Effector memory CD4-positive, alpha-beta T cell (primary cell): ENCODE data around the gene CHRNA3.
A peak's percentile ranks its signal among the peaks of the same experiment; 100 is the strongest.
"Not testable (repeated sequence)": the region's sequence is repeated elsewhere in the genome, so short reads cannot be mapped to it uniquely, and the experiment has no call there.

ENCODE experiments used
- DNase-seq, 3 donors: peaks; one replicate each; pipeline ENCODE4 v3.0.0-alpha.2; 2020
- H3K27ac ChIP-seq: 2 replicates; pipeline ENCODE4 v1.7.0; 2013; ENCODE audit warnings: mild to moderate bottlenecking, low read length, moderate library complexity; ENCODE audit not compliant: insufficient read depth, poor library complexity, severe bottlenecking
- H3K27me3 ChIP-seq: replicated peaks from 2 replicates; pipeline ENCODE4 v1.7.0; 2013; ENCODE audit warnings: mild to moderate bottlenecking, low read length; ENCODE audit not compliant: insufficient read depth, control insufficient read depth, poor library complexity, severe bottlenecking
- H3K36me3 ChIP-seq: 2 replicates; pipeline ENCODE4 v1.7.0; 2013; ENCODE audit warnings: mild to moderate bottlenecking, low read length, moderate library complexity; ENCODE audit not compliant: control insufficient read depth, insufficient read depth
- H3K4me1 ChIP-seq: 2 replicates; pipeline ENCODE4 v1.7.0; 2013; ENCODE audit warnings: low read length, mild to moderate bottlenecking; ENCODE audit not compliant: control insufficient read depth, insufficient read depth, poor library complexity, severe bottlenecking
- H3K4me3 ChIP-seq: 2 replicates; pipeline ENCODE4 v1.7.0; 2013; ENCODE audit warnings: low read length, low read depth, mild to moderate bottlenecking; ENCODE audit not compliant: insufficient read depth, poor library complexity, severe bottlenecking
- H3K9me3 ChIP-seq: 2 replicates; pipeline ENCODE4 v1.7.0; 2013; ENCODE audit warnings: mild to moderate bottlenecking, low read length, moderate library complexity; ENCODE audit not compliant: control insufficient read depth

CHRNA3 gene

GRCh38 chr15:78618490-78618934 lies 2.3 kb downstream of the CHRNA3 start:
- H3K36me3 ChIP-seq, result no peaks in the 10 kb centered on the region
- no peaks in the 10 kb centered on the region for H3K9me3 ChIP-seq
- H3K4me3 ChIP-seq, result no peak overlapping the region
- H3K27me3 ChIP-seq, result peaks cover 28% of the 10 kb centered on the region
- DNase-seq, result peak; percentile 38 to 74 (median 52)
- no peak overlapping the region for H3K27ac ChIP-seq
- H3K4me1 ChIP-seq, result peaks cover 7% of the 10 kb centered on the region

DNA sequence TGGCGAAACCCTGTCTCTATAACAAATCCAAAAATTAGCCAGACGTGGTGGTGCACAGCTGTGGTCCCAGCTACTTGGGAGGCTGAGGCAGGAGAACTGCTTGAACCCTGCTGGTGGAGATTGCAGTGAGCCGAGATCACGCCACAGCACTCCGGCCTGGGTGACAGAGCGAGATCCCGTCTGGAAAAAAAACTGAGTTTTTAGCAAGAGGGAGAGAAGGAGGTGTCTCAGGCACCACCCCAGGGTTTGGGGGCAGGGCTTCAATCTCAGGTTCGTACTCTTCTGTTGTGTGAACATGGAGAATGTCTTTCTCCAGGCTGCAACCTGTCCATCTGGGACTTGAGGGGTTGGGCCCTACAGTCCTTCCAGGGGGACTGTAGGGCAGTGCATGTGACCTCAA lies 2.7 kb downstream of the CHRNA3 start:
- Histone ChIP-seq H3K9me3 (no peaks in the 10 kb centered on the region), H3K27me3 (peaks cover 24% of the 10 kb centered on the region), H3K36me3 (no peaks in the 10 kb centered on the region), H3K4me1 (peaks cover 7% of the 10 kb centered on the region), H3K27ac (no peak overlapping the region), H3K4me3 (no peak overlapping the region)
- no peak for DNase-seq

DNA sequence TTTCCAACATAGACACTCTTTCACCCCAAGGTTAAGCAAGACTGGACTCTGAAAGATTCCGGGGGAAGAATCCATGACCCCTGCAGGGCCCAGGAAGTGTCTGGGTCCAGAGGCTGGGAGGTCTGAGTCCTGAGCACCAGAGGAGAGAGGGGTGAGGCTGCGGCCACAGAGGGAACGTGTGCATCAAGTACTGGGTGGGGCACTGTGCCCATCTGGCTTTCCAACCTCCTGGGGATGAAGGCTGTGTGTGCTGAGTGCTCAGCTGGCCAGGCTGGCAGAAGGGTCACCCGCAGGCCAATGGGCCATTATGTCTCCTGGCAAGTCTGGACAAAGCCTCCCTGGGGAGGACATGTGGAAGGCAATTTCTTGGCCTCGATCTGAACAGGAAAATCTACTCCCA lies 3.3 kb downstream of the CHRNA3 start:
- Histone ChIP-seq H3K4me3 (no peak overlapping the region), H3K27me3 (peaks cover 24% of the 10 kb centered on the region), H3K36me3 (no peaks in the 10 kb centered on the region), H3K9me3 (no peaks in the 10 kb centered on the region), H3K27ac (no peak overlapping the region), H3K4me1 (peaks cover 7% of the 10 kb centered on the region)
- DNase-seq, result no peak

- no peaks in the 10 kb centered on the region for H3K36me3 ChIP-seq
- DNase-seq, result no peak
- H3K4me3 ChIP-seq, result no peak overlapping the region
- peaks cover 7% of the 10 kb centered on the region for H3K4me1 ChIP-seq
- no peaks in the 10 kb centered on the region for H3K9me3 ChIP-seq
- no peak overlapping the region for H3K27ac ChIP-seq
- peaks cover 24% of the 10 kb centered on the region for H3K27me3 ChIP-seq
Measured at GRCh38 chr15:78617076-78617475, 3.7 kb downstream of the CHRNA3 start.

DNA sequence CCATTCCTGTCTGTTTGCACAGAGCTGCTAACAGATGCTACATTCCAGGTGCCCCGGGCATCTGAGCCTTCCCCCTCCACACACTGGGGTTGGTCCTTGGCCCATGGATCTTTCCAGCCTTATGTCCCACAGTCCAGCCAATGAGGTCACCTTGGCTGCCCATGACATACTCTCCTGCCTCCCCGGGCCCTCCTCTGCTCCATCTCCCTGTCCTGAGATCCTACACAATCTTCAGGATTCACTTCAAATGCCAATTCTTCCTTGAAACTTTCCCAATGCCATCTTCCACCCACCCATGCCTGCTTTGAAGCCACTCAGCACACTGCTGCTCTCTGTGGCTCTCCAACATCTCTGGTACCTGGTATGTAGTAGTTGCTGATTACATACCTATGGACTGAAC lies 4.3 kb downstream of the CHRNA3 start:
- DNase-seq, result no peak
- Histone ChIP-seq H3K27ac (no peak overlapping the region), H3K36me3 (no peaks in the 10 kb centered on the region), H3K4me1 (peaks cover 7% of the 10 kb centered on the region), H3K9me3 (no peaks in the 10 kb centered on the region), H3K4me3 (no peak overlapping the region), H3K27me3 (peaks cover 24% of the 10 kb centered on the region)

- Histone ChIP-seq H3K36me3 (no peaks in the 10 kb centered on the region), H3K4me1 (peaks cover 2% of the 10 kb centered on the region), H3K27ac (no peak overlapping the region), H3K27me3 (peaks cover 16% of the 10 kb centered on the region), H3K4me3 (no peak overlapping the region), H3K9me3 (no peaks in the 10 kb centered on the region)
- no peak for DNase-seq
Measured at GRCh38 chr15:78615151-78615589, 5.6 kb downstream of the CHRNA3 start.

GRCh38 chr15:78614021-78614420 lies 6.8 kb downstream of the CHRNA3 start:
- Histone ChIP-seq H3K9me3 (no peaks in the 10 kb centered on the region), H3K4me1 (no peaks in the 10 kb centered on the region), H3K27me3 (peaks cover 7% of the 10 kb centered on the region), H3K27ac (no peak overlapping the region), H3K36me3 (no peaks in the 10 kb centered on the region), H3K4me3 (no peak overlapping the region)
- DNase-seq, result no peak

- not testable (repeated sequence) for H3K4me3 ChIP-seq
Measured at GRCh38 chr15:78609551-78609950, 11.2 kb downstream of the CHRNA3 start.

GRCh38 chr15:78605680-78606079 lies 15.1 kb downstream of the CHRNA3 start:
- no peaks in the 10 kb centered on the region for H3K9me3 ChIP-seq
- no peak overlapping the region for H3K27ac ChIP-seq
- no peaks in the 10 kb centered on the region for H3K4me1 ChIP-seq
- H3K4me3 ChIP-seq, result no peak overlapping the region
- no peak for DNase-seq
- no peaks in the 10 kb centered on the region for H3K36me3 ChIP-seq
- H3K27me3 ChIP-seq, result peaks cover 7% of the 10 kb centered on the region

More at GRCh38 chr15:78609551-78609950, 11.2 kb downstream of the CHRNA3 start:
- DNase-seq, H3K27ac ChIP-seq, H3K36me3 ChIP-seq, H3K27me3 ChIP-seq, H3K4me1 ChIP-seq, H3K9me3 ChIP-seq: not testable (repeated sequence)

GRCh38 chr15:78605201-78605600 lies 15.6 kb downstream of the CHRNA3 start:
- no peaks in the 10 kb centered on the region for H3K36me3 ChIP-seq
- DNase-seq, result no peak
- H3K9me3 ChIP-seq, result no peaks in the 10 kb centered on the region
- peaks cover 7% of the 10 kb centered on the region for H3K27me3 ChIP-seq
- no peaks in the 10 kb centered on the region for H3K4me1 ChIP-seq
- H3K4me3 ChIP-seq, result no peak overlapping the region
- no peak overlapping the region for H3K27ac ChIP-seq

DNA sequence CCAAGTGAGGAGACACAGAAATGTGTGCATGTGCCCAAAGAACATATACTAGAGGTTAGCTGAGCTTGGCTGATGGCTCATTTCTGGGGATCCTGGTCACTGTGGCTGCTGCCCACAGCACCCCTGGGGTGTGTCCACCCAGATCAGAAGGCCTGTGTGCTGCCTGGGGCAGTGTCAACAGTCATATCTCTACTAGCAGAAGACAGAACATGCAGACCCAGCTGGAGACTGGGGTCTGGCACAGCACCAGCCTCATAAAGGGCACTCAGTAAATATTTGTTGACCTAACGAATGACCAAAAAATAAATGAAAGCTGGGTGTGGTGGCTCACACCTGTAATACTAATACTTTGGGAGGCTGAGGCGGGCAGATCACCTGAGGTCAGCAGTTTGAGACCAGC lies 16.4 kb downstream of the CHRNA3 start:
- H3K36me3 ChIP-seq, result no peaks in the 10 kb centered on the region
- no peak for DNase-seq
- no peaks in the 10 kb centered on the region for H3K4me1 ChIP-seq
- H3K27ac ChIP-seq, result no peak overlapping the region
- no peaks in the 10 kb centered on the region for H3K9me3 ChIP-seq
- H3K27me3 ChIP-seq, result peaks cover 7% of the 10 kb centered on the region
- no peak overlapping the region for H3K4me3 ChIP-seq
